HuH-7 (cell line): ENCODE data around the gene TGFBR2.

Source experiments
- DNase-seq: peaks from one replicate; pipeline ENCODE4 v3.0.0; 2011; ENCODE audit warnings: low spot score

The TGFBR2 gene

GRCh38 chr3:30602946-30603345, 3.5 kb upstream of the TGFBR2 start:
- DNase-seq, result no peak

- no peak for DNase-seq
Measured at GRCh38 chr3:30604093-30604492, 2.3 kb upstream of the TGFBR2 start.

GRCh38 chr3:30604558-30604957, 1.8 kb upstream of the TGFBR2 start:
- no peak for DNase-seq

- DNase-seq, result no peak
Measured at GRCh38 chr3:30605005-30605404, 1.4 kb upstream of the TGFBR2 start.

GRCh38 chr3:30605706-30606300, 598 bp upstream of the TGFBR2 start:
- no peak for DNase-seq

GRCh38 chr3:30607032-30607833, 832 bp downstream of the TGFBR2 start:
- DNase-seq, result peak; percentile 51

GRCh38 chr3:30608598-30608947, 2.2 kb downstream of the TGFBR2 start:
- no peak for DNase-seq

- no peak for DNase-seq
Measured at GRCh38 chr3:30609930-30610701, 3.7 kb downstream of the TGFBR2 start.

- DNase-seq, result no peak
Measured at GRCh38 chr3:30610702-30611368, 4.4 kb downstream of the TGFBR2 start.

GRCh38 chr3:30611613-30612436, 5.4 kb downstream of the TGFBR2 start:
- DNase-seq, result no peak

GRCh38 chr3:30612437-30613132, 6.2 kb downstream of the TGFBR2 start:
- no peak for DNase-seq

GRCh38 chr3:30613133-30613825, 6.9 kb downstream of the TGFBR2 start:
- DNase-seq, result no peak

GRCh38 chr3:30614373-30614772, 8.0 kb downstream of the TGFBR2 start:
- no peak for DNase-seq

- DNase-seq, result no peak
Measured at GRCh38 chr3:30614943-30615342, 8.5 kb downstream of the TGFBR2 start.

- no peak for DNase-seq
Measured at GRCh38 chr3:30615615-30616346, 9.4 kb downstream of the TGFBR2 start.

GRCh38 chr3:30616347-30617027, 10.1 kb downstream of the TGFBR2 start:
- no peak for DNase-seq

GRCh38 chr3:30617069-30617468, 10.7 kb downstream of the TGFBR2 start:
- no peak for DNase-seq

GRCh38 chr3:30617653-30618052, 11.3 kb downstream of the TGFBR2 start:
- DNase-seq, result no peak

GRCh38 chr3:30618526-30618925, 12.1 kb downstream of the TGFBR2 start:
- DNase-seq, result no peak
